Measurements from ENCODE around the gene OR10A6. TPM values are rescaled to one million over a fixed set of nuclear protein-coding genes. Genes with fewer than 3 reads are reported as not detected.

The OR10A6 gene, protein sequence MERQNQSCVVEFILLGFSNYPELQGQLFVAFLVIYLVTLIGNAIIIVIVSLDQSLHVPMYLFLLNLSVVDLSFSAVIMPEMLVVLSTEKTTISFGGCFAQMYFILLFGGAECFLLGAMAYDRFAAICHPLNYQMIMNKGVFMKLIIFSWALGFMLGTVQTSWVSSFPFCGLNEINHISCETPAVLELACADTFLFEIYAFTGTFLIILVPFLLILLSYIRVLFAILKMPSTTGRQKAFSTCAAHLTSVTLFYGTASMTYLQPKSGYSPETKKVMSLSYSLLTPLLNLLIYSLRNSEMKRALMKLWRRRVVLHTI
- not detected for total RNA-seq

DNA sequence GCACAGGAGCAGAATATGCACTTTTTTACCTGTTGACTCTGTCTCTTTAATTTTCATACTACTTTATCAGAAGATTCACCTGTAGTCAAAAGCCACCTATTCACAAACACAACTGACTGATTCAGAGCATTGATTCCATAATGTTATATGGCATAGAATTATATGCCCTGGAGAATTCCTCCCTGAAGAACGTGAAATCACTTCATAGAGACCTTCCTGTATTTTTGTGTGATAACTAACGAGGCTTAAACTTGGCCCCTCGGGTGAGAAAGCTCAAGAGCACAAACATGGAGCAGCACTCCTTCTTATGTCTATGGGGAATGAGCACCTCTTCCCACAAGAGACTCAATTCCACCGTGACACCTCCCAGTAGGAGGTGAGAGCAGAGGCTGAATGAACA is at the start of gene OR10A6:
Gene OR10A6, minus strand, starts transcription at position 101 of the 400 bp plus-strand sequence. CDS start 2,606 bp downstream, outside the sequence.
- DNase-seq (ENCODE audit: low spot score) (no peak), ATAC-seq (no peak)

DNA sequence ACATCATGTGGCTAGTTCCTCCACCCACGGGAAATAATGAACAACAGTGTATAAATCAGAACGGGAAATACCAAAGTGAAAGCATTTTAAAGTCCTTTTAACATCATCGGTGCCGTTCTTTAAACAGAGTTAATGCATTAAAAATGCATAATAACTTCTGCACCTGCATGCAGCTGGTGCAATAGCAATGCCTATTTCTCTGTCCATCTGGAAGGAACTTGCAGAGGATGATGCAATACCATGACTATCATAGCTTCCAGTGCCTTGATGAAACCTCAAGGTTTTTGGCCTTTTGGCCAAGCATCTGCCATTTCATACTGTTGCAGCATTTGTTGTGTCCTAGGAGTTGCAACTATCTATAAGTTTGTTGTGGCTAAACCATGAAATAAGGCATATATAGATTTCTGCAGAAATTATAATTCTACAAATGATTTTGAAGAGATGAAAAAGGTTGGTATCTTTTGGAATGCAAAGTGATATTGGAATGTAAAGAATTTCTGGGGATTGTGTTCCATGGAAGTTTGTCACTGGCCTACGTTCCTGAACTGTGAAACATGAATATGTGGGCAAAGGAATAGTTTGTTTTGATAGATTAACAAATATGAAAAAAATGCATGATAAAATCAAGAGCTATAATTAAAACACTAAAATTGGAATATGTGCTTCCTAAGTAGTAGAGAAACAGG is 46.3 kb upstream of the OR10A6 start:
- DNase-seq (ENCODE audit: low spot score), result no peak
- ATAC-seq, result no peak

- ATAC-seq (no peak), DNase-seq (ENCODE audit: low spot score) (no peak)
Measured at GRCh38 chr11:7974668-7975067, 43.6 kb upstream of the OR10A6 start.

GRCh38 chr11:7973011-7973410 is 41.9 kb upstream of the OR10A6 start:
- ATAC-seq (no peak), DNase-seq (ENCODE audit: low spot score) (no peak)

- DNase-seq (ENCODE audit: low spot score) (no peak), ATAC-seq (no peak)
Measured at GRCh38 chr11:7971846-7972245, 40.8 kb upstream of the OR10A6 start.

GRCh38 chr11:7969756-7970646 is 38.9 kb upstream of the OR10A6 start:
- ATAC-seq (no peak), DNase-seq (ENCODE audit: low spot score) (no peak)

DNA sequence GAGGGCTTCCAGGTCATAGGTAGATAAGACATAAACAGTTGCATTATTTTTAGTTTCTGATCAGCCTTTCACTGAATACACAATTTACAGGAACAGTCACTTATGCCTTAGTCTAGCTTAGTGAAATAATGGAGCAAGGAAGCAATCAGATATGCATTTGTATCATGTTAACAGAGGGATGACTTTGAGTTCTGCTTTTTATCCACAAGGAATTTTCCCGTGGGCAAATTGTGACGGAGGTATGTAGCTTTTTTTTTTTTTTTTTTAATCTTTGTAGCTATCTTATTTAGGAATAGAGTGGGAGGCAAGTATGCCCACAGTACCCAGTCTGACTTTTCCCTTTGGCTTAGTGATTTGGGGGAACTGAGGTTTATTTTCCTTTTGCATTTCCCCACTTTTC is 37.6 kb upstream of the OR10A6 start:
- DNase-seq (ENCODE audit: low spot score) (no peak), ATAC-seq (no peak)

DNA sequence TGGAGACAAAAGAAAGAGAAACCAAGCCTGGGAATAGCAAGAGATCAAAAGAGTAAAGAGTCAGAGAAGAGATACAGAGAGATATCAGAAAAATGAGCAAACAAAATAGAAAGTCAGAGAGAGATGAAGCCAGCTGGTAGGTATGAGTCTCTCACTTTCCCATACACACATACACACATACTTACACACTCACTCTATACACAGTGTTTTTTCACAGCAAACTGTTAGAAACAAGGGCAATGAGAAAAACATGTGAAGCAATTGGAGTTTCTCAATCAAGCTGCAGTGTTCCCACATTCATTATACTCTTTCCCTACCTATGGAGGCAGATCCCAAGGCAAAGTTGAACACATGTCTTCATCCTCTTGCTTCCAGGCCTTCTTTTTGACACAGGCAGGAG is 36.8 kb upstream of the OR10A6 start:
- DNase-seq (ENCODE audit: low spot score), result no peak
- no peak for ATAC-seq

- ATAC-seq, result no peak
- no peak for DNase-seq (ENCODE audit: low spot score)
Measured at GRCh38 chr11:7967097-7967496, 36.0 kb upstream of the OR10A6 start.

DNA sequence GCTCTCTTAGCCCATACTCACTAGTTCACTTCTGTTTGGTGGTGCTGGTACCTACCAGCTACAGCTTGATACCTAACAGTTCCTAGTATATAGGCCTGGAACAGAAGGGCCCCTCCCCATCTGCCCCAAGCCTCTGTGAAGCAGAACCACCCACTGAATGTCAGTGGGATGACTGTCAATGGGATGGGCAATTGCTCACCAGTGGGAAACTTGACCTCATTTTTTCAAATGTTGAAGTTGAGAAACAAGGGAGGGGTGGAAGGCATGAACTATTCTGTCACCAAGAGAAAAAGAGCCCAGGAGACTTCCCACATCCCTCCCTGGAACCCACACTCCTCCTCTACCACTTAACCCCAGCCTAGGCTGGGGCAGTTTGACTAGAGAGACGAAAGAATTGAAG is 34.3 kb upstream of the OR10A6 start, which contains the start of gene NLRP10:
Gene NLRP10, minus strand, starts transcription at position 62 of the 400 bp plus-strand sequence. CDS start 1,952 bp downstream, outside the sequence.
- ATAC-seq, result no peak
- DNase-seq (ENCODE audit: low spot score), result no peak

GRCh38 chr11:7964873-7965272 is 33.8 kb upstream of the OR10A6 start:
- DNase-seq (ENCODE audit: low spot score) (no peak), ATAC-seq (no peak)

GRCh38 chr11:7964261-7964660 is 33.2 kb upstream of the OR10A6 start:
- ATAC-seq (no peak), DNase-seq (ENCODE audit: low spot score) (no peak)

DNA sequence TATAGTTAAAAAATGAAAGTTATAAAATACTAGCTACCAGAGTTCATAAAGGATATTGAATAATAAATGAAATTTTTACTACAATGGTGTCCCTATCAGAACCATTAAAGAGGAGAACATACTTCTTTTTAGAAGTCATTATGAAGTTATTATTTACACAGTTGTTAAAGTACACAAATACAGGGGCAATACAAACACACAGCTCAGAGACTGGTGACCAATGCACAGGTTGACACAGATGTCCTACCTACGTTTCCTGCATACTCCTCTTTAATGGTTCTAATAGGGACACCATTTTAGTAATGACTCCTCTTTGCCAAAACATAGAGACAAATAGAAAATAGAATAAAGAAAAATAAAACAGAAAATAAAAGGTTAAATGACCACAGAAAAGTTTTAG is 24.1 kb upstream of the OR10A6 start:
- no peak for DNase-seq (ENCODE audit: low spot score)
- no peak for ATAC-seq

DNA sequence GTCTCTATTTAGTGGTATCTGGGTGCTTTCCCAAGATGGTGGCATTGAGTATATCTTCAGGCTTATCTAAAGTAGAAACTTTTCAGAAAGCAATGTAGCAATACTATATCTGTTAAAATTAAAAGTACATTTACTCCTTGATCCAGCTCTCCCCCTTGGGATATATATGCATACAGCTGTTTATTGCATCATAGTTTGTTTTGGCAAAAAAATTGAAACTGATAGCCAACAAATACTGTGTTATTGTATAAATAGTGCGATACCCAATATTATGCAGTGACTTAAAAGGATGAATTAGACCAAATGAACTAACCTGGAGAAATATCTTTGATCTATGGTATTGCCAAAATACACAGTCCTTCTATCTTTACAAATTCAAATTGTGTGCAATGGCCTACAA is 18.9 kb upstream of the OR10A6 start:
- ATAC-seq, result no peak
- DNase-seq (ENCODE audit: low spot score), result no peak

- DNase-seq (ENCODE audit: low spot score), result no peak
- ATAC-seq, result no peak
Measured at GRCh38 chr11:7944123-7944522, 13.1 kb upstream of the OR10A6 start.

DNA sequence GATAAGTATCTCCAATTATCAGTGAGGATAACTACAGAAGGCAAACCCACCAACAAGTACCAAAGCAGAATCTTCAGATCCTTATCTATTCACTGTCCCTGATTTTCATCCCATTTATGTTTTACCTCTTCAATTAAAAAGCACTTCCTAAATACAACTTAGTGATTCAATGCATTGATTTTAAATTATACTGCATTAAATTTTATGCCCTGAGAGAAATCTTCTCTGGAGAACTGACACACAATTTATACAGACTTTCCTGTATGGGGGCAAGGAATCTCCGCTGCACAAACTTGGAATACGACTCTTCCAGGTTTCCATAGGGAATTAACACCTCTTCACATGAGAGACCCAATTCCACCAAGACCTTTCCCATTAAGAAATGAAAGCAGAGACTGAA is 10.5 kb upstream of the OR10A6 start, which contains the start of gene OR10A3:
Gene OR10A3, minus strand, starts transcription at position 101 of the 400 bp plus-strand sequence. CDS start 2,188 bp downstream, outside the sequence.
- ATAC-seq, result no peak
- no peak for DNase-seq (ENCODE audit: low spot score)

GRCh38 chr11:7941146-7941545 is 10.1 kb upstream of the OR10A6 start:
- no peak for ATAC-seq
- no peak for DNase-seq (ENCODE audit: low spot score)

DNA sequence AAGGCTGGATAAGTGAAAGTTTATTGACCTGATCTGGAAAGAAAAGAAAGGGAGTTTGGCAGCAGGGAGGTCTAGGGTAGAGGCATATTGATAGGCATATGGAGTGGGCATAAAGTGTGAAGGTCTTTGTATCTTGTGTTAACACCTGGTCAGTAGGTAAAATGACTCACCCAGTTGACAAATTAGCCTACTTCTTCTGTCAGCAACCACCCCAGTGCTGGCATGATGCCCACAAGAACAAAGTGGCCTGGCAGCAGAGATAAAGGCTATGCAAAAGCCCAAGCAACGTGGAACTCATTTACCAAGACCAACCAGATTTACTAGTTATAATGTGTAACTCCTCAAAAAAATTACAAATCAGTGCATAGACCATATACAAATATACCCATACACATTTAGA is 5.5 kb upstream of the OR10A6 start:
- no peak for DNase-seq (ENCODE audit: low spot score)
- no peak for ATAC-seq

- no peak for ATAC-seq
Measured at GRCh38 chr11:7927635-7928034, 3.4 kb downstream of the OR10A6 start.

DNA sequence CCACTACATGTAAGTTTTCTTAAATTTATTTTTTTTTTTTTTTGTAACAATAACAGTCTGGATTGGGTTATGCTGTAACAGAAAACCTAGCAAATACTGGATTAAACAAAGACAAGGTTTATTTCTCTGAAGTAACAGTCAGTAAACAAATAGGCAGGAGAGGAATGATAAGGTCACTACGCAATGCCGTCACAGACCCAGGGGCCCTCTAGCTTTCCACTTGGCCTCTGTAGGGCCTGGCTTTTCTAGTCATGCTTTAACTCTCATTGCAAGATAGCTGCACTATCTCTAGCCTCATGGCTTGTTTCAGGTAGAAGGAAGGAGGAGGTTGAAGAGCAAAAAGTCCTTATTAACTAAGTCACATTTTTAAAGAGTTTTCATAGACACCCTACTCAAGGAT is 6.5 kb downstream of the OR10A6 start:
- ATAC-seq (no peak), DNase-seq (ENCODE audit: low spot score) (no peak)

More at GRCh38 chr11:7927635-7928034, 3.4 kb downstream of the OR10A6 start:
- DNase-seq (ENCODE audit: low spot score), result no peak

- ATAC-seq, result no peak
Measured at GRCh38 chr11:7918141-7918540, 12.9 kb downstream of the OR10A6 start.

More at GRCh38 chr11:7918141-7918540, 12.9 kb downstream of the OR10A6 start:
- no peak for DNase-seq (ENCODE audit: low spot score)
